Activated CD8-positive, alpha-beta memory T cell treated with anti-CD3 and anti-CD28 coated beads for 1 hour (primary cell): ENCODE measurements around the gene ZMYND8.
A peak's percentile ranks its signal among the peaks of the same experiment; 100 is the strongest.

Experiments used
- DNase-seq, 2 donors: peaks; one replicate each; pipeline ENCODE4 v3.0.0-alpha.2; 2020; ENCODE audit warnings: low read depth in 1 of 2; ENCODE audit errors: extremely low read depth in 1 of 2

ZMYND8 gene

GRCh38 chr20:47233333-47234188 lies 122.9 kb downstream of the ZMYND8 start:
- no peak for DNase-seq

- DNase-seq = no peak
These were observed 124.0 kb downstream of the ZMYND8 start for GRCh38 chr20:47232518-47232917.

- no peak for DNase-seq
These were observed 125.0 kb downstream of the ZMYND8 start for GRCh38 chr20:47231382-47232039.

GRCh38 chr20:47230811-47231256 lies 125.7 kb downstream of the ZMYND8 start:
- DNase-seq = no peak

GRCh38 chr20:47228654-47229053 lies 127.8 kb downstream of the ZMYND8 start:
- no peak for DNase-seq

- DNase-seq = no peak
These were observed 128.9 kb downstream of the ZMYND8 start for GRCh38 chr20:47227576-47227975.

- no peak for DNase-seq
These were observed 129.4 kb downstream of the ZMYND8 start for GRCh38 chr20:47227119-47227518.

GRCh38 chr20:47225458-47225857 lies 131.0 kb downstream of the ZMYND8 start:
- no peak for DNase-seq

GRCh38 chr20:47224857-47225256 lies 131.6 kb downstream of the ZMYND8 start:
- no peak for DNase-seq

- no peak for DNase-seq
These were observed 132.2 kb downstream of the ZMYND8 start for GRCh38 chr20:47224300-47224791.

GRCh38 chr20:47223896-47224295 lies 132.6 kb downstream of the ZMYND8 start:
- DNase-seq = no peak

- no peak for DNase-seq
These were observed 133.9 kb downstream of the ZMYND8 start for GRCh38 chr20:47222468-47223119.

GRCh38 chr20:47221036-47221625 lies 135.4 kb downstream of the ZMYND8 start:
- no peak for DNase-seq

GRCh38 chr20:47220161-47220582 lies 136.3 kb downstream of the ZMYND8 start:
- DNase-seq = peak in 1 of 2 donors; percentile 21

GRCh38 chr20:47217482-47218446 lies 138.7 kb downstream of the ZMYND8 start:
- no peak for DNase-seq

- no peak for DNase-seq
These were observed 139.6 kb downstream of the ZMYND8 start for GRCh38 chr20:47216819-47217410.

- DNase-seq = no peak
These were observed 140.7 kb downstream of the ZMYND8 start for GRCh38 chr20:47215653-47216397.

GRCh38 chr20:47213966-47214365 lies 142.5 kb downstream of the ZMYND8 start:
- DNase-seq = no peak
